ENCODE results near the gene MUC12.

The MUC12 gene

DNA sequence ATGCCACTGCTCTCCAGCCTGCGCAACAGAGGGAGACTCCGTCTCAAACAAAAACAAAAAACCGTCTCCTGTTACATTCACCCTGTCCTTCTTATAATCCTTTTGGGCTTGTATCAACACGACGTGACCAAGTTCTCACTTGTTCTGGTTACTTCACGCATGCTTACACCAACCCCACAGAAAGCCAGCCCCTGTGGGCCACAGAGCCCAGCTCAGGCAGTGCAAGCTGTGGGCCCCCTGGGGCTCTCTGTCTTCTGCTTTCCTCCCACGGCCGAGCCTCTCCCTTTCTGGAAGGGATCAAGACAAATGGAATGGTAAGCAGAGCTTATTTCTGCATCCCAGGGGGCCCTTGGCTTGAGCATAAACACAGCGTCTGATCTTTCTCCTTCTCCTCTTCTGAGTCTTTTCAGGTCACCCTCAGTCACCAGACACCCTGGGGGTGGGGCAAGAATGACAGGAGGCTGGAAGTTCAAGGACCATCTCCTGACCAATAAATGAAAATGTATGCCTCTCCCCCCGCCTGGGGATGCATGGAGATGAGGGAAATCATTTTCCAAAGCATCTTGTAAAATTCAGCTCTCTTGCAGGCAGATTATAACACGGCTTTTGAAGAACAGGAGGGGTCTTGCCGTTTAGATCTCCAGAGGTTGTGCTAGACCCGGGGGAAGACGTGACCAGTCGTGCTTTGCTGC is 96.9 kb downstream of the MUC12 start:
- Histone ChIP-seq H3K27me3 (ENCODE audit: control insufficient read depth, insufficient read depth, low read length) (no peaks in the 10 kb centered on the region), H3K4me2 (ENCODE audit: low read length) (no peak overlapping the region), H2AFZ (peak overlapping the region; percentile 62), H3K4me1 (no peaks in the 10 kb centered on the region), H3K9me3 (ENCODE audit: control insufficient read depth, low read length) (no peaks in the 10 kb centered on the region), H3K27ac (no peak overlapping the region), H3K9ac (no peak overlapping the region), H3K4me3 (ENCODE audit: low read depth, low read length) (no peak overlapping the region), H3K79me2 (no peaks in the 10 kb centered on the region), H3K36me3 (ENCODE audit: control insufficient read depth, insufficient read depth, low read length) (no peaks in the 10 kb centered on the region)
- TF ChIP-seq, protein P1, sequence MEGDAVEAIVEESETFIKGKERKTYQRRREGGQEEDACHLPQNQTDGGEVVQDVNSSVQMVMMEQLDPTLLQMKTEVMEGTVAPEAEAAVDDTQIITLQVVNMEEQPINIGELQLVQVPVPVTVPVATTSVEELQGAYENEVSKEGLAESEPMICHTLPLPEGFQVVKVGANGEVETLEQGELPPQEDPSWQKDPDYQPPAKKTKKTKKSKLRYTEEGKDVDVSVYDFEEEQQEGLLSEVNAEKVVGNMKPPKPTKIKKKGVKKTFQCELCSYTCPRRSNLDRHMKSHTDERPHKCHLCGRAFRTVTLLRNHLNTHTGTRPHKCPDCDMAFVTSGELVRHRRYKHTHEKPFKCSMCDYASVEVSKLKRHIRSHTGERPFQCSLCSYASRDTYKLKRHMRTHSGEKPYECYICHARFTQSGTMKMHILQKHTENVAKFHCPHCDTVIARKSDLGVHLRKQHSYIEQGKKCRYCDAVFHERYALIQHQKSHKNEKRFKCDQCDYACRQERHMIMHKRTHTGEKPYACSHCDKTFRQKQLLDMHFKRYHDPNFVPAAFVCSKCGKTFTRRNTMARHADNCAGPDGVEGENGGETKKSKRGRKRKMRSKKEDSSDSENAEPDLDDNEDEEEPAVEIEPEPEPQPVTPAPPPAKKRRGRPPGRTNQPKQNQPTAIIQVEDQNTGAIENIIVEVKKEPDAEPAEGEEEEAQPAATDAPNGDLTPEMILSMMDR (IDR thresholded peaks at IDR 0.05) = no peak

DNA sequence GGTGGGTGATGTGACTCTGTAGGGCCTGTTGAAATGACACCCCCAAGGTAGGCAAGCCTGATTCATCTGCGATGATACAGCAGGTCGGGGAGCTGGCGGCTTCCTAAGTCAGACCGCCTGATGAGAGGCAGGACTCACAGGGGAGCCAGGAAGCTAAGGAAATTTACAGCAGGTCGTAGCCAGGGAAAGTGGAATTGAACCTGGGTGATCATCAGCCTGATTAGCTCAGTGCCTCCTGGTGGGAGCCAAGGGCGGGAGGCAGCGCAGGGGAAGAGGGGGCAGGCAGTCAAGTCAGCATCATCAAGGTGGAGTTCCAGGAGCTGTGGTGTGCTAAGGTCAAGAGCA is 97.4 kb downstream of the MUC12 start:
- H2AFZ ChIP-seq = no peak overlapping the region
- no peaks in the 10 kb centered on the region for H3K4me1 ChIP-seq
- H3K4me3 ChIP-seq (ENCODE audit: low read depth, low read length) = no peak overlapping the region
- H3K4me2 ChIP-seq (ENCODE audit: low read length) = no peak overlapping the region
- no peaks in the 10 kb centered on the region for H3K36me3 ChIP-seq (ENCODE audit: control insufficient read depth, insufficient read depth, low read length)
- H3K9me3 ChIP-seq (ENCODE audit: control insufficient read depth, low read length) = no peaks in the 10 kb centered on the region
- H3K79me2 ChIP-seq = no peaks in the 10 kb centered on the region
- TF ChIP-seq, protein P1 (IDR thresholded peaks at IDR 0.05) = no peak
- no peak overlapping the region for H3K27ac ChIP-seq
- no peaks in the 10 kb centered on the region for H3K27me3 ChIP-seq (ENCODE audit: control insufficient read depth, insufficient read depth, low read length)
- no peak overlapping the region for H3K9ac ChIP-seq

GRCh38 chr7:101068401-101068800 is 99.0 kb downstream of the MUC12 start:
- TF ChIP-seq, protein P1 (IDR thresholded peaks at IDR 0.05) = no peak
- no peak overlapping the region for H3K4me3 ChIP-seq (ENCODE audit: low read depth, low read length)

More at GRCh38 chr7:101068401-101068800, 99.0 kb downstream of the MUC12 start:
- no peaks in the 10 kb centered on the region for H3K36me3 ChIP-seq (ENCODE audit: control insufficient read depth, insufficient read depth, low read length)
- H3K4me1 ChIP-seq = no peaks in the 10 kb centered on the region
- no peak overlapping the region for H3K27ac ChIP-seq
- H3K27me3 ChIP-seq (ENCODE audit: control insufficient read depth, insufficient read depth, low read length) = no peaks in the 10 kb centered on the region
- H3K4me2 ChIP-seq (ENCODE audit: low read length) = no peak overlapping the region
- H3K9ac ChIP-seq = no peak overlapping the region
- no peaks in the 10 kb centered on the region for H3K9me3 ChIP-seq (ENCODE audit: control insufficient read depth, low read length)
- H2AFZ ChIP-seq = no peak overlapping the region
- no peaks in the 10 kb centered on the region for H3K79me2 ChIP-seq

Measured in parathyroid adenoma (tissue), 2 donors.